HEK293 (cell line): ENCODE results near the gene MSI2.

Experiments
- BCL11A ChIP-seq: fragments of 450-650 bp; formaldehyde crosslinking; IDR thresholded peaks from 2 replicates; pipeline ENCODE4 v1.5.1; 2016; ENCODE audit warnings: low read depth, missing biosample characterization, missing genetic modification characterization
- MYNN ChIP-seq: fragments of 450-650 bp; formaldehyde crosslinking; IDR thresholded peaks from 2 replicates; pipeline ENCODE4 v1.5.1; 2016; ENCODE audit warnings: missing biosample characterization, missing genetic modification characterization, borderline replicate concordance
- RBAK ChIP-seq: fragments of 450-650 bp; formaldehyde crosslinking; IDR thresholded peaks from 2 replicates; pipeline ENCODE4 v1.5.1; 2016; ENCODE audit warnings: missing biosample characterization, missing genetic modification characterization
- TCF7L2 ChIP-seq: IDR thresholded peaks from 2 replicates; pipeline ENCODE4 v1.6.1; 2011; ENCODE audit warnings: low read depth, mild to moderate bottlenecking, inconsistent platforms, low read length, moderate library complexity, borderline replicate concordance
- ZNF549 ChIP-seq: fragments of 450-650 bp; IDR thresholded peaks from 2 replicates; pipeline ENCODE4 v1.5.1; 2018; ENCODE audit warnings: missing biosample characterization, missing genetic modification characterization, mild to moderate bottlenecking, inconsistent platforms, moderate library complexity
- ZNF654 ChIP-seq: fragments of 450-650 bp; formaldehyde crosslinking; IDR thresholded peaks from 2 replicates; pipeline ENCODE4 v1.5.1; 2016; ENCODE audit warnings: low read depth, missing biosample characterization, missing genetic modification characterization
- ZXDB ChIP-seq: fragments of 450-650 bp; formaldehyde crosslinking; IDR thresholded peaks from 2 replicates; pipeline ENCODE4 v1.5.1; 2016; ENCODE audit warnings: missing biosample characterization, missing genetic modification characterization
- TF ChIP-seq, protein P1 (sequence below): fragments of 450-650 bp; formaldehyde crosslinking; IDR thresholded peaks from 2 replicates; pipeline ENCODE4 v1.5.1; 2016; ENCODE audit warnings: missing biosample characterization, missing genetic modification characterization, low read depth
- TF ChIP-seq, protein P2 (sequence below): fragments of 450-650 bp; formaldehyde crosslinking; IDR thresholded peaks from 2 replicates; pipeline ENCODE4 v1.5.1; 2016; ENCODE audit warnings: missing biosample characterization, missing genetic modification characterization

DNA sequence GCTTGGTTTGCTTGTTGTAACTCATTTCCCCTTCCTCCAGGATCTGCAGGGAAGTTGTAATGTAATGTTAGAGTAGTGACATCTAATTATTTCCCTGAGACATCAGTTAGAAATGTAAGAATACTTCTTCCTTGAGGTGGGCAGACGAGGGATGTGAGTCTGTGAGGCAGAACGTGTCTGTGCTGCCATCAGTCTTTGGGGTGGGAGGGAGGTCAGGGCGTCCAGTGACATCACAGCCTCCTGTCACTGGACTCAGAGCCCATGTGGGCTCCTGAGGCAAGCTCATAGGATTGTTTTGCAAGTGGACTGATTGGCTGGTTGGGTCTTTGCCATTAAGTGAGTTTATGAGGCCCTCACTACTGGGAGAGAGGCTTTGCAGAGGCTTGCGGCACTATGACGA lies 300.0 kb downstream of the MSI2 start:
- TF ChIP-seq TCF7L2 = no peak
- TF ChIP-seq, protein P1, sequence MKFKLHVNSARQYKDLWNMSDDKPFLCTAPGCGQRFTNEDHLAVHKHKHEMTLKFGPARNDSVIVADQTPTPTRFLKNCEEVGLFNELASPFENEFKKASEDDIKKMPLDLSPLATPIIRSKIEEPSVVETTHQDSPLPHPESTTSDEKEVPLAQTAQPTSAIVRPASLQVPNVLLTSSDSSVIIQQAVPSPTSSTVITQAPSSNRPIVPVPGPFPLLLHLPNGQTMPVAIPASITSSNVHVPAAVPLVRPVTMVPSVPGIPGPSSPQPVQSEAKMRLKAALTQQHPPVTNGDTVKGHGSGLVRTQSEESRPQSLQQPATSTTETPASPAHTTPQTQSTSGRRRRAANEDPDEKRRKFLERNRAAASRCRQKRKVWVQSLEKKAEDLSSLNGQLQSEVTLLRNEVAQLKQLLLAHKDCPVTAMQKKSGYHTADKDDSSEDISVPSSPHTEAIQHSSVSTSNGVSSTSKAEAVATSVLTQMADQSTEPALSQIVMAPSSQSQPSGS (tag by site-specific recombination) = no peak
- TF ChIP-seq, protein P2, sequence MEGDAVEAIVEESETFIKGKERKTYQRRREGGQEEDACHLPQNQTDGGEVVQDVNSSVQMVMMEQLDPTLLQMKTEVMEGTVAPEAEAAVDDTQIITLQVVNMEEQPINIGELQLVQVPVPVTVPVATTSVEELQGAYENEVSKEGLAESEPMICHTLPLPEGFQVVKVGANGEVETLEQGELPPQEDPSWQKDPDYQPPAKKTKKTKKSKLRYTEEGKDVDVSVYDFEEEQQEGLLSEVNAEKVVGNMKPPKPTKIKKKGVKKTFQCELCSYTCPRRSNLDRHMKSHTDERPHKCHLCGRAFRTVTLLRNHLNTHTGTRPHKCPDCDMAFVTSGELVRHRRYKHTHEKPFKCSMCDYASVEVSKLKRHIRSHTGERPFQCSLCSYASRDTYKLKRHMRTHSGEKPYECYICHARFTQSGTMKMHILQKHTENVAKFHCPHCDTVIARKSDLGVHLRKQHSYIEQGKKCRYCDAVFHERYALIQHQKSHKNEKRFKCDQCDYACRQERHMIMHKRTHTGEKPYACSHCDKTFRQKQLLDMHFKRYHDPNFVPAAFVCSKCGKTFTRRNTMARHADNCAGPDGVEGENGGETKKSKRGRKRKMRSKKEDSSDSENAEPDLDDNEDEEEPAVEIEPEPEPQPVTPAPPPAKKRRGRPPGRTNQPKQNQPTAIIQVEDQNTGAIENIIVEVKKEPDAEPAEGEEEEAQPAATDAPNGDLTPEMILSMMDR (tag by site-specific recombination) = no peak
- TF ChIP-seq ZNF549 = no peak
- no peak for TF ChIP-seq MYNN (tag by site-specific recombination)
- no peak for TF ChIP-seq BCL11A (tag by site-specific recombination)
- TF ChIP-seq ZXDB (tag by site-specific recombination) = no peak
- no peak for TF ChIP-seq ZNF654 (tag by site-specific recombination)
- no peak for TF ChIP-seq RBAK (tag by site-specific recombination)
